NT2/D1 (cell line): Measurements from ENCODE around the gene EID3.

Experiments
- YY1 ChIP-seq: IDR thresholded peaks from 2 replicates; pipeline ENCODE4 v1.6.1; 2011; ENCODE audit not compliant: insufficient read length, insufficient read depth
- ZNF274 ChIP-seq: IDR thresholded peaks from 2 replicates; pipeline ENCODE4 v1.6.1; 2011; ENCODE audit warnings: mild to moderate bottlenecking, low read depth, low read length

- TF ChIP-seq YY1 (no peak), ZNF274 (no peak)
Observed at GRCh38 chr12:104280717-104281458, 22.7 kb upstream of the EID3 start.
